Esophagus (tissue), 2 donors: ENCODE measurements around the gene SHISA4. TPM values are rescaled to one million over a fixed set of nuclear protein-coding genes. Genes with fewer than 3 reads are reported as not detected.

ENCODE experiments used
- H3K27ac ChIP-seq, 2 donors: one replicate each; pipeline ENCODE4 v1.5.1; 2013; ENCODE audit warnings: low read depth in 2 of 2, mild to moderate bottlenecking in 2 of 2, inconsistent platforms in 1 of 2, low read length in 1 of 2, moderate library complexity in 1 of 2
- H3K27me3 ChIP-seq, 2 donors: one replicate each; pipeline ENCODE4 v1.6.1; 2013; ENCODE audit warnings: low read length in 2 of 2, control low read depth in 1 of 2, mild to moderate bottlenecking in 1 of 2; ENCODE audit not compliant: insufficient read depth in 2 of 2, control insufficient read depth in 1 of 2
- H3K36me3 ChIP-seq, 2 donors: one replicate each; pipeline ENCODE4 v1.6.1; 2013; ENCODE audit warnings: low read length in 1 of 2; ENCODE audit not compliant: control insufficient read depth in 2 of 2, insufficient read depth in 2 of 2
- H3K4me1 ChIP-seq, 2 donors: one replicate each; pipeline ENCODE4 v1.6.1; 2013; ENCODE audit warnings: low read length in 1 of 2; ENCODE audit not compliant: control insufficient read depth in 2 of 2, insufficient read depth in 2 of 2
- H3K4me3 ChIP-seq, 2 donors: one replicate each; pipeline ENCODE4 v1.5.1; 2013; ENCODE audit warnings: low read length in 2 of 2, mild to moderate bottlenecking in 2 of 2, low read depth in 1 of 2, moderate library complexity in 1 of 2
- H3K9me3 ChIP-seq, 2 donors: one replicate each; pipeline ENCODE4 v1.6.1; 2013; ENCODE audit warnings: mild to moderate bottlenecking in 2 of 2, low read depth in 1 of 2, low read length in 1 of 2, moderate library complexity in 1 of 2; ENCODE audit not compliant: control insufficient read depth in 2 of 2, insufficient read depth in 1 of 2
- WGBS, 2 donors: extraction: QIAGEN DNeasy Blood & Tissue Kit; methylation state at CpG; one replicate each; pipeline ENCODE4 v1.1.7; 2013; 5-methylcytosine and 5-hydroxymethylcytosine counted together
- polyA plus RNA-seq, 2 donors: library from polyadenylated mRNA; stranded (reverse); fragments of 200-250 nt; gene quantifications; one replicate each; pipeline ENCODE4 v1.2.3, GENCODE V29; 2013
- donor health status: healthy with polysubstance abuse.
- donor health status: Bipolar disorder and iron deficiency.

SHISA4 gene
- polyA plus RNA-seq, 2 donors, result 2.3 to 3.7 TPM

- Histone ChIP-seq H3K9me3 (no peaks in the 10 kb centered on the region), H3K4me3 (peak overlapping the region; percentile 48 to 50), H3K27ac (peak overlapping the region in 1 of 2 donors; percentile 22), H3K36me3 (no peaks in the 10 kb centered on the region), H3K27me3 (no peaks in the 10 kb centered on the region), H3K4me1 (peaks cover 6 to 11% of the 10 kb centered on the region in 2 donors)
- WGBS, 2 donors, result 24% methylated on average over 33 of the region's 33 CpGs
Observed at GRCh38 chr1:201889090-201889968, 631 bp downstream of the SHISA4 start.

GRCh38 chr1:201890223-201890622 lies 1.5 kb downstream of the SHISA4 start:
- Histone ChIP-seq H3K9me3 (no peaks in the 10 kb centered on the region), H3K27ac (no peak overlapping the region), H3K4me3 (no peak overlapping the region), H3K27me3 (no peaks in the 10 kb centered on the region), H3K4me1 (peaks cover 2 to 5% of the 10 kb centered on the region in 2 donors), H3K36me3 (no peaks in the 10 kb centered on the region)
- 89 to 90% methylated on average over 7 of the region's 7 CpGs for WGBS, 2 donors

DNA sequence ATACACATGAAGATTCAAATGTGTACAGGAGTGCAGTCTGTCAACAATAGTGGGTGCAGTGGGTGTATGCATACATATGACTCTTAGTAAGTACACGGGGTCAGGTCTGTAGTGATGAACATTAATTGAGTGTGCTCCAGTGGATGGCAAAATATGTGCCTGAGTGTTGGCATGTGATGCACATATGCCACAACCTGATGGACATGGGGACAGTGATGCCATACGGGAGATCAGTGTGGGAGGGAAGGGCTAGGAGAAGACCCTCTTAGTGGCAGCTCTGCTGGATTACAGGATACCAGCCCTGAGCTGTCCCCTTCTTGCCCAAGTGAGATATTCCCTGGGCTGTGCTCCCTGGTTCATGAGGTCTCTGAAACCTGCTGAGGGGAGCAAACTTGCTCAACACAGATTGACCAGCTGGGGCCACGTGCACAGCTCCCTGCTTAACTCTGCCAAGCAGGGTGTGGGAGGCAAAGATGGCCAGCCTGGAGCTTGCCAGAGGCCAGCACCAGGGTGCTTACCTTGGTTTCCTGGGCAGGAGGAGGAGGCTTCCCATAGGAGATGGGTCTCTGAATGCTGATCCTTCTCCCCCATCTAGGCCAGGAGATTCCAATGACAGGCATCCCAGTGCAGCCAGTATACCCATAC lies 2.2 kb downstream of the SHISA4 start:
- Histone ChIP-seq H3K4me3 (no peak overlapping the region), H3K9me3 (no peaks in the 10 kb centered on the region), H3K36me3 (no peaks in the 10 kb centered on the region), H3K4me1 (peaks cover 2 to 4% of the 10 kb centered on the region in 2 donors), H3K27me3 (no peaks in the 10 kb centered on the region), H3K27ac (no peak overlapping the region)
- 81 to 86% methylated on average over 3 of the region's 3 CpGs for WGBS, 2 donors

DNA sequence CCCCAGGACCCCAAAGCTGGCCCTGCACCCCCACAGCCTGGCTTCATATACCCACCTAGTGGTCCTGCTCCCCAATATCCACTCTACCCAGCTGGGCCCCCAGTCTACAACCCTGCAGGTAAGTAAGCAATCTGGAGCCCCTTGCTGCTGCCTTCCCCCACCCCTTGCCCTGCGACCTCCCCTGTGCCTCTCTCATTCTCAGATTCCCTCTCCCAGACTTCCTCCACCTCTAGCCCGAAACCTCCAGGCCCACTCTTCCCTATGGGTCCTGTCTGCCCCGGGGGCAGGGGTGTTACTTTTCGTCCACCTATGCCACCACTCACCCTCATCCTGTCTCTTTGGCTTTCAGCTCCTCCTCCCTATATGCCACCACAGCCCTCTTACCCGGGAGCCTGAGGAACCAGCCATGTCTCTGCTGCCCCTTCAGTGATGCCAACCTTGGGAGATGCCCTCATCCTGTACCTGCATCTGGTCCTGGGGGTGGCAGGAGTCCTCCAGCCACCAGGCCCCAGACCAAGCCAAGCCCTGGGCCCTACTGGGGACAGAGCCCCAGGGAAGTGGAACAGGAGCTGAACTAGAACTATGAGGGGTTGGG lies 2.9 kb downstream of the SHISA4 start:
- Histone ChIP-seq H3K27me3 (no peaks in the 10 kb centered on the region), H3K9me3 (no peaks in the 10 kb centered on the region), H3K36me3 (no peaks in the 10 kb centered on the region), H3K27ac (no peak overlapping the region), H3K4me1 (peaks cover 2 to 4% of the 10 kb centered on the region in 2 donors), H3K4me3 (no peak overlapping the region)
- WGBS, 2 donors, result 83 to 85% methylated on average over 5 of the region's 5 CpGs

DNA sequence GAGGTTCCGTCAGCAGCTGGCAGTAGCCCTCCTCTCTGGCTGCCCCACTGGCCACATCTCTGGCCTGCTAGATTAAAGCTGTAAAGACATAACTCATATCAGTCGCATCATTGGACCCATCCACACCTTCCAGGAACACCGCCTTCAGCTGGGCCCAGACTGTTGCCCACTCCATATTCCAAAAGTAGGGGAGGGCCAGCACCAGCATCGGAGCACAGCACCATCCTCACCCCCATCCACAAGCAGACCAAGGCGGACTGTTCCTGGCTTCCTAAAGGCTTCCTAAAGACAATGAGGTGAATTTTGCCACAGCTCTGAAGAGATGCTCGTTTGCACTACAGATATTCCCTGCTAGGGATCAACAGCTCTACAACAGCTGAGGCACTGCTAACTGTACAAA lies 3.5 kb downstream of the SHISA4 start:
- H3K4me1 ChIP-seq, result peaks cover 2 to 5% of the 10 kb centered on the region in 2 donors
- 74 to 79% methylated on average over 6 of the region's 6 CpGs for WGBS, 2 donors
- H3K36me3 ChIP-seq, result no peaks in the 10 kb centered on the region
- no peaks in the 10 kb centered on the region for H3K27me3 ChIP-seq
- H3K4me3 ChIP-seq, result no peak overlapping the region
- no peaks in the 10 kb centered on the region for H3K9me3 ChIP-seq
- no peak overlapping the region for H3K27ac ChIP-seq

DNA sequence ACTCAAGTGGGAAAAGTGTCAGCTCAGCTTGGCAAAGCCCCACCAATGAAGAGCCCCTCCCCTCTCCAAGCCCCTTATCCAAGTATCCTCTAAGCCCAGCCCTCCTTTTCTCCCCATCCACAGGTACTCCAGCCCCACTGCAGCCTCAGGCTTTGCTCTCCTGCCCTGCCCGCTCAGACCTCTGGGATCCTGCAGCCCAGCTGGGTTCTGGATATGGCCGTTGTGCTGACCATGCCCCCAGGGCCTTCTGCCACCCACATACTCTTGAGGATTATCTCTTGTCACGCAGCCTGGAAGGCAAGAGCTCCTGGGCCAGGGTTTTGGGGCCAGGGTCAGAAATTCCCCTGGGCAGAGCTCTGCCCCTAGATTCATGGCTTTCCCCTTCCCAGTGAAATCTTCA lies 4.7 kb downstream of the SHISA4 start:
- H3K27ac ChIP-seq, result no peak overlapping the region
- peaks cover 2 to 5% of the 10 kb centered on the region in 2 donors for H3K4me1 ChIP-seq

DNA sequence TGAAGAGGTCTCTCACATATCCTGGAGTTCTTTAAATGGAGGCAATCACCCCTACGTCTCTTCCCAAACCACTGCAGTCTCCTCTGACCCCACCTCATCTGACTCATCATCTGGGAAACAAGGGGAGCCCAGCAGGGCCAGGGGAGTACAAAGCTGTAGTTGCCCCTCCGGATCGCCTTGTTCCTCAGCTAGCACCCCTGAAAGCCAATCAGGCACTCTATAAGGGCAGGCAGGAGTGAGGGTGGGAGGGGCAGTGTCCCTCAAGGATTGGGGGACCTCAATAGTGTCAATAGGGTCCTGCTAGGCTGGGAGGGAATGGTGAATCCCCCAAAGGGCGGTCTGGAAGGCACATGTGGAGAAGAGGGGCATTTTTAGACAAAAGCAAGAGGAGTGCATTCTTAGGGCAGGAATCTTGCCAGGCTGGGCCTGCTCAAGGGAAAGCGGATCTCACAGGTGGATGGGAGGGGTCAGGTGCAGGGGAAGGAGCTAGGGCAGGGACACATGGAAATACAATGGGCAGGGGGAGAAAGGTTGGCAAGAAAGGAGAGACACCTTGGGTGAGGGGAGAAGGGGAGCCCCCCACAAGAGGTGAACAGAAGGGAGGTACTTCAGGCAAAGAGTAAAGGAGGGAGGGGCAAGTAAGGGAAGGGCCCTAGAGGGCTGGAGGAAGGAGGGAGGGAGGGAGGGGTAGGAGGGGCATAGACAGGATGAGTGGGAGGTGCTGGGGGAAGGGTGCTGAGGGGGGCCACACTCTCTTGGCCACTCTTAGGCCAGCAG lies 5.8 kb downstream of the SHISA4 start:
- H3K9me3 ChIP-seq, result no peaks in the 10 kb centered on the region
- peaks cover 0 to 2% of the 10 kb centered on the region in 2 donors for H3K4me1 ChIP-seq
- no peak overlapping the region for H3K4me3 ChIP-seq
- peak overlapping the region; percentile 6 to 45 for H3K27ac ChIP-seq
- H3K27me3 ChIP-seq, result no peaks in the 10 kb centered on the region
- 74 to 77% methylated on average over 5 of the region's 5 CpGs for WGBS, 2 donors
- peaks cover 0 to 2% of the 10 kb centered on the region in 2 donors for H3K36me3 ChIP-seq

More for the DNA sequence above, 4.7 kb downstream of the SHISA4 start:
- no peaks in the 10 kb centered on the region for H3K36me3 ChIP-seq
- 48 to 65% methylated on average over 3 of the region's 3 CpGs for WGBS, 2 donors
- no peaks in the 10 kb centered on the region for H3K9me3 ChIP-seq
- H3K27me3 ChIP-seq, result no peaks in the 10 kb centered on the region
- H3K4me3 ChIP-seq, result no peak overlapping the region

- H3K36me3 ChIP-seq, result peaks cover 0 to 5% of the 10 kb centered on the region in 2 donors
- H3K27me3 ChIP-seq, result no peaks in the 10 kb centered on the region
- WGBS, 2 donors, result 73 to 74% methylated on average over 7 of the region's 7 CpGs
- H3K4me3 ChIP-seq, result no peak overlapping the region
- peaks cover 0 to 5% of the 10 kb centered on the region in 2 donors for H3K4me1 ChIP-seq
- peak overlapping the region in 1 of 2 donors; percentile 45 for H3K27ac ChIP-seq
- H3K9me3 ChIP-seq, result no peaks in the 10 kb centered on the region
Observed at GRCh38 chr1:201895120-201895665, 6.5 kb downstream of the SHISA4 start.
